Retinal pigment epithelial cell (primary cell): Measurements from ENCODE around the gene EML2.
"Not testable (repeated sequence)": the region's sequence is repeated elsewhere in the genome, so short reads cannot be mapped to it uniquely, and the experiment has no call there.

Source experiments
- DNase-seq: peaks from one replicate; pipeline ENCODE4 v3.0.0-alpha.2; 2010; ENCODE audit warnings: low read depth
- H3K4me3 ChIP-seq: 2 replicates; pipeline ENCODE4 v1.5.1; 2011; ENCODE audit warnings: mild to moderate bottlenecking, low read length, control low read depth, moderate library complexity
- TF ChIP-seq, protein P1 (sequence below): conservative IDR thresholded peaks from 2 replicates; pipeline ENCODE4 v1.5.1; 2011; ENCODE audit warnings: low read depth, low read length, control low read depth, inconsistent platforms

The EML2 gene

DNA sequence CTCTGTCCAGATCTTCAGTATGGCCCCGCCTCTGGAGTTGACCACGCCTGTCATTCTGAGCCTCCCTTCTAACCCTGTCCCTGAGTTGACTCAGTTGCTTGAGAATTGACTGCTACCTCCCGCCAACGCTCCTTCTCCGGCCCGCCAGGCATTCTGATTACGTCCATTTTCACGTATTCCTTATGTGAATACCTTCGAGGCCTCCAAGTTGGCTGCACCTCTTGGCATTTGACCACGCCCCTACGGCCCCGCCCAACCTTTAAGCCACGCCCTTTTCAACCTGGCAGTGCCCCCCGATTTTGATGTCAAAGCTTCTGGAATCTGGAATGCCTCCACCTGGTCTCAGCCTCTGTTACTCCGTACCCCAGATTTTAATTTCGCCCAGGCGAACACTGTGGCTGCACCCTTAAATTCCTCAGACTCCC lies 1.7 kb upstream of the EML2 start:
- no peak for DNase-seq
- TF ChIP-seq, protein P1, sequence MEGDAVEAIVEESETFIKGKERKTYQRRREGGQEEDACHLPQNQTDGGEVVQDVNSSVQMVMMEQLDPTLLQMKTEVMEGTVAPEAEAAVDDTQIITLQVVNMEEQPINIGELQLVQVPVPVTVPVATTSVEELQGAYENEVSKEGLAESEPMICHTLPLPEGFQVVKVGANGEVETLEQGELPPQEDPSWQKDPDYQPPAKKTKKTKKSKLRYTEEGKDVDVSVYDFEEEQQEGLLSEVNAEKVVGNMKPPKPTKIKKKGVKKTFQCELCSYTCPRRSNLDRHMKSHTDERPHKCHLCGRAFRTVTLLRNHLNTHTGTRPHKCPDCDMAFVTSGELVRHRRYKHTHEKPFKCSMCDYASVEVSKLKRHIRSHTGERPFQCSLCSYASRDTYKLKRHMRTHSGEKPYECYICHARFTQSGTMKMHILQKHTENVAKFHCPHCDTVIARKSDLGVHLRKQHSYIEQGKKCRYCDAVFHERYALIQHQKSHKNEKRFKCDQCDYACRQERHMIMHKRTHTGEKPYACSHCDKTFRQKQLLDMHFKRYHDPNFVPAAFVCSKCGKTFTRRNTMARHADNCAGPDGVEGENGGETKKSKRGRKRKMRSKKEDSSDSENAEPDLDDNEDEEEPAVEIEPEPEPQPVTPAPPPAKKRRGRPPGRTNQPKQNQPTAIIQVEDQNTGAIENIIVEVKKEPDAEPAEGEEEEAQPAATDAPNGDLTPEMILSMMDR: no peak
- no peak overlapping the region for H3K4me3 ChIP-seq

DNA sequence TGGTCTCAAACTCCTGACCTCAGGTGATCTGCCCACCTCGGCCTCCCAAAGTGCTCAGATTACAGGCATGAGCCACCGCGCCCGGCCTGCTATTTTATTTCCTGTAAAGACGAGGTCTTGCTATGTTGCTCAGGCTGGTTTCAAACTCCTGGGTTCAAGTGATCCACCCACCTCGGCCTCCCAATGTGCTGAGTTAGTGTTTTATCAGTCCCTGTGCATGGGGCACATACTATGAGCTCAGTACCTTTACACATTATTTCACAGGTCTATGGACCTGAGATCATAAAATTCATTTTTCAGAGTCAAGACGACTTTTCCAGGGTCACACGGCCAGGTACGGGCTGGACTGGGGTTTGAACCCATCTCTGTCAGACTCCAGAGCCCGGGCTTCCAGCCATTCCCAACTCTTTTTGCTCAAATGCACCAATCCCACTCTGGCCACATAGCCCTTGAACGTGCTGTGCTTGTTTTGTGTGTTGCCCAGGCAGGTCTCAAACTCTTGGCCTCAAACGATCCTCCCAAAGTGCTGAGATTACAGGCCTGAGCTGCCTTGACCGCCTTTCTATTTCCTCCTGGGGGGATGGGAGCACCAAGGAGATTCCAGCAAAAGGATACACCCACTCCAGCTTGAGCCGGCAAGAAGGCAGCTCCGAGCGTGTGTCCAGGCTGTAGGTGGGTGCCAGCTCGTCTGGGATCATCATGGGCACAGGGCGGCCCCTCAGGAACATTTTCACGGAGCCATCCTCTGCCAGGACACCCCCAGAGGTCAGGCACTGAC lies 1.1 kb downstream of the EML2 start:
- TF ChIP-seq, protein P1: no peak
- peak overlapping the region; percentile 71 for H3K4me3 ChIP-seq
- DNase-seq: no peak

DNA sequence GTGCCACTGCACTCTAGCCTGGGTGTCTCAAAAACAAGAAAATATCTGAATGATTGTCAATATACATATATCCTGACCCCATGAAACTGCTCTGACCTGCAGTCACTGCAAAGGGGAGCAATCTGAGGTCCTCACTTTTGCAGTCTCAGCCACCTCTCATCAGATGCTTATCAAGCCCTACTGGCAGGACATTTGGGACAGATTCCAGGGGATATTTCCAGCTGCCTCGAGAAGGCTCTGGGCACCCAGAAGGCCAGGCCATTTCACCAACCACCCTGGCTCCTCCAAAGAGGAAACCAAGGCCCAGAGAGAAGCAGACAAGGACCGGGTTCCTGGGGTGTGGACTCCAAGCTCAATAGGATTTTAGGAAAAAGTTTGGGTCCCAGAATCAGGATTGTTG lies 2.3 kb downstream of the EML2 start:
- no peak for DNase-seq
- H3K4me3 ChIP-seq: no peak overlapping the region
- TF ChIP-seq, protein P1: no peak

DNA sequence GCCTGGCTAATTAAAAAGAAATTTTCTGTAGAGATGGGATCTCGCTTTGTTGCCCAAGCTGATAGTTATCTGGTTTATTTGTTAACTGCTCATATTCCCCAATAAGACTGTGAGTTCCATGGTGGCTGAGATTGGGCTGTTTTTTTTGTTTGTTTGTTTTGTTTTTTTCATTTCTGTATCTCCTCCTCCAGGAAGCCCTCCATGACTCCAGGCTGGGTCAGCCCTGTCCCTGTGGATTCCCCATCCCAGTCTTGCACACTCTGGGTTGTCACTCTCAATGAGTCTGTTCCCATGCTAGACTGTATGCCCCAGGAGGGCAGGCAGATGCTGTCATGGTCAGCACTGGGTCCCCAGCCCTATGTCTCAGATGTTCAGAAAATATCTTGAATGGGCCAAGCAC lies 2.9 kb downstream of the EML2 start:
- no peak overlapping the region for H3K4me3 ChIP-seq
- TF ChIP-seq, protein P1: no peak
- no peak for DNase-seq

DNA sequence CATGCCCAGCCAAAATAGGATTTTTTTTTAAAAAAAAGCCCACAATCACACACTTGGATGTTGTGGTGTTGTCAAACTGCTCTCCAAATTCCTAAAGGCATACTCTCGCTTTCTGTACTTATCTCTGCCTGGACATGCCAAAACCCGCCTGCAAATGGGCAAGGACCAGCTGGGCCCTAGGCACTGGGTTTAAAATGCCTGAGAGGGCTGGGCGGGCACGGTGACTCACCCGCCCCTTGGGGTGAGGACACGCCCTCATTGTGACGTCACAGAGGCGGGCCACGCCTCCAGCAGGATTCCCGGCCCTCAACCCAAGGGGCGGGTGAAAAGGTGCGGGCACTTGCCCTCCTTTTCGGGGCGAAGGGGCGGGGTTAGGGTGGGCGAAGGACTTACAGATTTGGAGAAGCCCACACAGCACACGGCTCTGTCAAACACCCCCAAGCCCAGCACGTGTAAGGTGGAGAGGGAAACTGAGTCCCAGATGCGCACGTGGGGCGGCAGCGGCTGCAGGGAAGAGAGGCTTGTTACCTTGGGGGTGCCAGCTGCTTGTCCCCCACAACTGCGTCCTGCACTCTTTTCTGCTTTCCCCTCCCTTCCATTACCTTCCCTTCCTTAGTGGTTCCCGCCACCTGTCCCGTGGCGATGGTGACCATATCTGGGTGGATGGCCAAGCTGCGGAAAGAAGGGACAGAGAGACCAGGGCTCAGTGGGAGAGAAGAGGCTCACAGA lies 6.6 kb downstream of the EML2 start:
- TF ChIP-seq, protein P1: no peak
- no peak overlapping the region for H3K4me3 ChIP-seq
- DNase-seq: peak; percentile 66

DNA sequence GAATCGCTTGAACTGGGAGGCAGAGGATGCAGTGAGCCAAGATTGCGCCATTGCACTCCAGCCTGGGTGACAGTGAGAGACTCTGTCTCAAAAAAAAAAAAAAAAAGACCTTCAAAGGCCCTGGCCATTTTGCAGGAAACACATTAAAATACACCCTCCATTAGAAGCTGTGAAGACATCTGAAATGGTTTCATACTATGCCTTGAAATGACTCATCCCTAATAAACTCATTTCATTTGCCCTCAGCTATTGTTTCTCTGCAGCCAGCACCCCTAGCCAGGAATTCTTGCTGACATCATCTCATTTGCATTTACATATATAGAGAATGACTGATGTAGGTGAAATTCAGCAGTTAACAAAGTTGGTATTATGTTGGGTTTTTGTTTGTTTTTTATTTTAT lies 8.7 kb downstream of the EML2 start:
- TF ChIP-seq, protein P1: no peak
- H3K4me3 ChIP-seq: no peak overlapping the region
- DNase-seq: peak; percentile 54

DNA sequence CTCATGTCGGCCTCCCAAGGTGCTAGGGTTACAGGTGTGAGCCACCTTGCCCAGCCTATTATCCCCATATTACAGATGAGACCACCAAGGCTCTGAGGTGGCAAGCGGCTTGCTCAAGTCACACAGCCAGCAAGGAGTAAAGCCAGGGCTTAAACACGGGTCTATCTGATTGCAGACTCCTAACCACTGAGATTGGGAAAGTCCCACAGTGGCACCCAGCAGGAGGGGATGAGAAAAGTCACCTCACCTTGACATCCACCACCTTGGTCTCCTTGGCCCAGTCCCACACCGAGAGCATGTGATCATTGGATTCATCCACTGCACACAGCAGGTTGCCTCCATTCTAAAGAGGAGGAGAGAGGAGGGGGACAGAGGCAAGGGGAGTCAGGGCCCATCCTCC lies 9.5 kb downstream of the EML2 start:
- TF ChIP-seq, protein P1: no peak
- H3K4me3 ChIP-seq: no peak overlapping the region
- DNase-seq: no peak

DNA sequence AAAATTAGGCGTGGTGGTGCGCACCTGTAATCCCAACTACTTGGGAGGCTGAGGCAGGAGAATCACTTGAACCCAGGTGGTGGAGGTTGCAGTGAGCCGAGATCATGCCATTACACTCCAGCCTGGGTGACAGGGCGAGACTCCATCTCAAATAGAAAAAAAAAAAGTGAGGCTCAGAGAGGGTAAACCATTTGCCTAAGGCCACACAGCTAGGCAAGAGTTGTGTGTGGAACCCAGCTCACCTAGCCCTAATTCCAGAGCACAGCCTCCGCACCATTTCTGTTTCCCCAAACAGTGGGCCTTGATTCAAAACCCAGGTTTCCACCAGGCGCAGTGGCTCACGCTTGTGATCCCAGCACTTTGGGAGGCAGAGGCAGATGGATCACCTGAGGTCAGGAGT lies 11.0 kb downstream of the EML2 start:
- not testable (repeated sequence) for H3K4me3 ChIP-seq, DNase-seq
